GM12891 (cell line): ENCODE data around the gene DEFB126.

Source experiments
- DNase-seq: peaks from one replicate; pipeline ENCODE4 v3.0.0; 2011; ENCODE audit warnings: low spot score; ENCODE audit not compliant: insufficient read length
- FAIRE-seq: peaks from 2 replicates; lab custom pipeline; 2011; peaks lifted over from hg19 to GRCh38; lab: Jason Lieb, UNC
- PAX5 ChIP-seq: IDR thresholded peaks from 2 replicates; pipeline ENCODE4 v1.6.1; 2011; ENCODE audit warnings: low read length, moderate library complexity, mild to moderate bottlenecking; ENCODE audit not compliant: insufficient read depth, severe bottlenecking
- POLR2A ChIP-seq: IDR thresholded peaks from 2 replicates; pipeline ENCODE4 v1.6.1; 2011; ENCODE audit warnings: low read depth, low read length, control low read depth
- POLR2AphosphoS5 ChIP-seq: IDR thresholded peaks from 2 replicates; pipeline ENCODE4 v1.6.1; 2011; ENCODE audit warnings: low read depth, low read length, control low read depth
- POU2F2 ChIP-seq: IDR thresholded peaks from 2 replicates; pipeline ENCODE4 v1.6.1; 2011; ENCODE audit warnings: low read depth, mild to moderate bottlenecking, control low read depth, low read length, moderate library complexity
- SPI1 ChIP-seq: IDR thresholded peaks from 2 replicates; pipeline ENCODE4 v1.6.1; 2011; ENCODE audit warnings: low read depth, low read length, control low read depth
- TAF1 ChIP-seq: IDR thresholded peaks from 2 replicates; pipeline ENCODE4 v1.6.1; 2011; ENCODE audit warnings: low read depth, low read length, control low read depth

The DEFB126 gene

GRCh38 chr20:145877-146276 is 3.5 kb downstream of the DEFB126 start:
- FAIRE-seq (no peak), DNase-seq (no peak)
- no peak for TF ChIP-seq POU2F2
- no peak for TF ChIP-seq SPI1
- no peak for TF ChIP-seq POLR2AphosphoS5
- no peak for TF ChIP-seq PAX5
- TF ChIP-seq TAF1 = no peak
- no peak for TF ChIP-seq POLR2A

- DNase-seq = no peak
- TF ChIP-seq PAX5 (no peak), POLR2AphosphoS5 (no peak), SPI1 (no peak), POLR2A (no peak), TAF1 (no peak), POU2F2 (no peak)
- FAIRE-seq = no peak
Measured at GRCh38 chr20:152131-152530, 9.7 kb downstream of the DEFB126 start.

GRCh38 chr20:157154-157553 is 14.8 kb downstream of the DEFB126 start, which contains the start of gene DEFB127:
DEFB127 (plus strand) TSS chr20:157454; CDS start chr20:157545, 91 bp downstream.
- FAIRE-seq (no peak), DNase-seq (no peak)
- TF ChIP-seq POLR2AphosphoS5 (no peak), PAX5 (no peak)

GRCh38 chr20:164618-165017 is 22.2 kb downstream of the DEFB126 start:
- no peak for TF ChIP-seq SPI1
- TF ChIP-seq POU2F2 = no peak
- no peak for TF ChIP-seq PAX5
- TF ChIP-seq POLR2A = no peak
- no peak for TF ChIP-seq POLR2AphosphoS5
- TF ChIP-seq TAF1 = no peak
- DNase-seq (no peak), FAIRE-seq (no peak)

- FAIRE-seq (no peak), DNase-seq (no peak)
- no peak for TF ChIP-seq POLR2AphosphoS5
- TF ChIP-seq POU2F2 = no peak
- TF ChIP-seq SPI1 = no peak
- TF ChIP-seq POLR2A = no peak
- TF ChIP-seq PAX5 = no peak
- TF ChIP-seq TAF1 = no peak
Measured at GRCh38 chr20:168876-169275, 26.5 kb downstream of the DEFB126 start.

GRCh38 chr20:184288-184687 is 41.9 kb downstream of the DEFB126 start:
- DNase-seq = no peak
- no peak for FAIRE-seq
- no peak for TF ChIP-seq POLR2AphosphoS5
- no peak for TF ChIP-seq POLR2A
- TF ChIP-seq TAF1 = no peak
- no peak for TF ChIP-seq SPI1
- TF ChIP-seq POU2F2 = no peak
- no peak for TF ChIP-seq PAX5

- DNase-seq = no peak
- FAIRE-seq = no peak
- TF ChIP-seq PAX5 (no peak), POLR2AphosphoS5 (no peak), SPI1 (no peak), POLR2A (no peak)
Measured at GRCh38 chr20:187733-188132, 45.3 kb downstream of the DEFB126 start.

GRCh38 chr20:189611-190010 is 47.2 kb downstream of the DEFB126 start, which contains the start of gene DEFB128:
DEFB128 (minus strand) TSS chr20:189711; CDS start chr20:189623, 88 bp downstream.
- FAIRE-seq = no peak
- no peak for DNase-seq
- TF ChIP-seq PAX5 = no peak
- TF ChIP-seq POLR2AphosphoS5 = no peak
